AG10803 (cell line): ENCODE data around the gene UGT1A7.

Source experiments
- DNase-seq: peaks from one replicate; pipeline ENCODE4 v3.0.0; 2010; ENCODE audit warnings: low read depth
- H3K4me3 ChIP-seq: 2 replicates; pipeline ENCODE4 v1.5.1; 2011; ENCODE audit warnings: mild to moderate bottlenecking, low read length, control low read depth
- CTCF ChIP-seq: conservative IDR thresholded peaks from 2 replicates; pipeline ENCODE4 v1.5.1; 2011; ENCODE audit warnings: mild to moderate bottlenecking, low read length, control low read depth, inconsistent platforms

The UGT1A7 gene

GRCh38 chr2:233817995-233818638 is 136.4 kb downstream of the UGT1A7 start:
- no peak for DNase-seq
- TF ChIP-seq CTCF = no peak
- H3K4me3 ChIP-seq = no peak overlapping the region

DNA sequence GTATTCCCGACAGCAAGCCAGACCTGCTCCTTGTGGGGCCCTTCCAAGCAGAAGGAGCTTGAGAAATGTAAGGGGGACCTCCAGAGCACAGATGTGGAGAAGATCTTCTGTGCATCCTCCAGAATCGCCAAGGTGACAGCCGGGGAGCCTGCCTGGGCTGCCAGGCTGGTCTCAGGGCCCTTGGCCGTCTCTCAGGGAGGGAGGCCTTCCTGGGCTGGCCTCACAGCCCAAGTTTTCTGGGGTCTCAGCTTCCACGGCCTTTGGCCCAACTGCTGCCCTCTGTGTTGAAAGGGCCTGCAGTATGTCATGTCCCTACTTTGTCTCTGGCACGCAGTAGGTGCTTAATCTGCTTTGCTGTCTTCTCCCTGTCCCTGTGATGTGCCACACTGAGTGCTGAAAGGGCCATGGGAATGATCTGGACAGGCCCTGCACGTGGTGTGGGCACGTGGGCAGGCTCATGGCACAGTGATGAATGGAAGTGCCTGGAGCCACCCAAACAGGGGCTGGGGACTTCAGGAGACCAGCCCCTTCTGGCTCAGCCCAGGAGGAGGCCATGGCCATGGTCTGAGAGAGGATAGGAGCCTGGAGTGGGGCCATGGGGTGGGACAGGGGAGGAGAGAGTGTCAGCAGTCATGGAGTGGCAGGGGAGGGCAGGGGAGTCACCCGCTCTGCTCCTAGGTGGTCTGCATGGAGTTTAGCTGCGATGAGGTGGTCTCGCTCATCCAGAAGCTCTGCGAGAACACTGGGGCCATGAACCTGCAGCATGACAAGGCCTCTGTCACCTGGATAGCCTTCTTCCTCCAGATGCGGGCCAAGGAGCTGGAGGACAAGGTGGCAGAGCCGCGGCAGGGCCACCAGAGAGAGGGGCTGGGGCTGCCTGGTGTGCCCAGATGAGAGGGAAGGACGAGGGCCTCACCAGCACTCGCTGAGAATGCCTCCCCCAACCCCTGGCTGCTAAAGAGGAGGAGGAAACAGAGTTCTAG is 137.2 kb downstream of the UGT1A7 start:
- no peak overlapping the region for H3K4me3 ChIP-seq
- no peak for DNase-seq
- TF ChIP-seq CTCF = no peak

DNA sequence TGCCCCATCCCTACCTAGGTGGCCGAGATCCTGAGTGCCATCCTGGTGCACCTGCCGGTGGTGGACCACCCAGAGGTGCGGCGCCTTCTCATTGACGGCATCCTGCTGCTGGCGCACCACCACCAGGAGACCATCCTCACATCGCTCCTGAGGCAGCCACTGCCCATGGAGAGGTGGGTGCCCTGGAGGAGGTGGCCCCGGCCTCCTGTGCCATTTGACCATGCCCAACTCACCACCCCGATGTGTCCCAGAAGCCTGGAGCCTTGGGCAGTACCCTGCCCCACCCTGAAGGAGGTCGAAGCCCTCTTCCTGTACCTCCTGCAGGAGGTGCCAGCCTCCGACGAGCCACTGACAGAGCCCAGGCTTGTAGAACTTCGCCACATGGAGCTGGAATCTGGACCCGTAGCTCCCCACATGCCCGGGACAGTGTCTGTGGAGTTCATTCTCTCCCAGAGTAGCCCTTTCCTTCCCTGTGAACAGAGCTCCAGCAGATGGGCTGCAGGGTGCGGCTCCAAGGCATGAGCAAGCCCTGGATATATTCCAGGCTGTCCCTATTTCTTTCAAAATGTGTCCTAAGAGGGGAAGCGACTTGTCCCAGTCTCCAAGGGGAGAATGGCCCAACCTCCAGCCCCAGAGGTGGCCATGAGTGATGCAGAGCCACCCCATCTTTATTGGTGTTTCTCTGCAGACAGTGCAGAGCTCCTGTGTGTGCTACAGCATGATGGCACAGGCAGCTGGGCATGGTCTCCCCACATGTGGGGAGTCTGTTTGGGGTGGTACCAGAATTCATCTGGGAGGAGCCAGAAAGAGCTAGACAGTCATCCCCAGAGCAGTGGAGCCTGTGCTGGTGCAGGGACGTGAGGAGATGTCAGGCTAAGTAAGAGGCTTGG is 138.4 kb downstream of the UGT1A7 start:
- no peak for TF ChIP-seq CTCF
- H3K4me3 ChIP-seq = no peak overlapping the region
- DNase-seq = no peak

- no peak overlapping the region for H3K4me3 ChIP-seq
- no peak for DNase-seq
- TF ChIP-seq CTCF = no peak
These were observed 139.0 kb downstream of the UGT1A7 start for GRCh38 chr2:233820774-233821105.

DNA sequence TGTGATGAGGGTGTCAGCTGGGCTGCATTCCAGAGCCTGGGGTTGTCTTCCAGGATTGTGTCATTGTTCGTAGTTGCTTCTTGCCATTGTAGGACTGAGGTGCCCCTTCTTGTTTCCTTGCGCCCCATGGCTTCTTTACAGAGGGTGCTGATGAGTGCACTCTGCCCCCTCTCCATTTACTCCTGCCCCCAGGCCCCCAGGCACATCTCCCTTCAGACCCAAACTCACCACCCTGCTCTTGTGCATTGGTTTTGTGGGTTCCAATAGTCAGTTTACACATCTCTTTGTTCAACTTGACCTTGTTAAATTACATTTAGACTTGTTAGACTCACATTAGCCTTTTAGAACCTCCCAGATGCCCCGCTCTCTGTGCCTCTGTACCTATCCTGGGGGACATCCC is 139.5 kb downstream of the UGT1A7 start:
- TF ChIP-seq CTCF = no peak
- no peak for DNase-seq
- no peak overlapping the region for H3K4me3 ChIP-seq

DNA sequence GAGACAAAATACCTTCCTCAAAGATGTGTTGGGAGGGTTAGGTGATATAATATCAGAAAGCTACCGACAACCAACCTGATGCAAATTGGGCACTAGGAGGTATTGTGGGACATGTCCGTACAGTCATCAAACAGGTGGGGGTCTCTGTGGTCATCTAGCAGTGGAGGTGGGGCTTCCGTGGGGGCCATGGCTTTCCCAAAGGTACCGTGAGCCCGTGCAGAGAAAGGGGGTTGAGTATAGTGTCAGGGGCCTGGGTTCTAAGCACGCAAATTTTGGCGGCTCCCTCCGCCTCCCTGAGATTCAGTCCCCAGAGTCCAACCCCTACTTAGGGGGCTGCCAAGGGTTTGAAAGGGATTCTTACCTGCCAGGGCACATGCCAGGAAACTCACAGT is 140.0 kb downstream of the UGT1A7 start:
- DNase-seq = no peak
- TF ChIP-seq CTCF = no peak
- H3K4me3 ChIP-seq = no peak overlapping the region
